ENCODE results near the gene STK11IP.

- TF ChIP-seq, protein P1, sequence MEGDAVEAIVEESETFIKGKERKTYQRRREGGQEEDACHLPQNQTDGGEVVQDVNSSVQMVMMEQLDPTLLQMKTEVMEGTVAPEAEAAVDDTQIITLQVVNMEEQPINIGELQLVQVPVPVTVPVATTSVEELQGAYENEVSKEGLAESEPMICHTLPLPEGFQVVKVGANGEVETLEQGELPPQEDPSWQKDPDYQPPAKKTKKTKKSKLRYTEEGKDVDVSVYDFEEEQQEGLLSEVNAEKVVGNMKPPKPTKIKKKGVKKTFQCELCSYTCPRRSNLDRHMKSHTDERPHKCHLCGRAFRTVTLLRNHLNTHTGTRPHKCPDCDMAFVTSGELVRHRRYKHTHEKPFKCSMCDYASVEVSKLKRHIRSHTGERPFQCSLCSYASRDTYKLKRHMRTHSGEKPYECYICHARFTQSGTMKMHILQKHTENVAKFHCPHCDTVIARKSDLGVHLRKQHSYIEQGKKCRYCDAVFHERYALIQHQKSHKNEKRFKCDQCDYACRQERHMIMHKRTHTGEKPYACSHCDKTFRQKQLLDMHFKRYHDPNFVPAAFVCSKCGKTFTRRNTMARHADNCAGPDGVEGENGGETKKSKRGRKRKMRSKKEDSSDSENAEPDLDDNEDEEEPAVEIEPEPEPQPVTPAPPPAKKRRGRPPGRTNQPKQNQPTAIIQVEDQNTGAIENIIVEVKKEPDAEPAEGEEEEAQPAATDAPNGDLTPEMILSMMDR (IDR thresholded peaks at IDR 0.05), result no peak
- no peak for TF ChIP-seq IRF1 (CRISPR knock-in tag; IDR thresholded peaks at IDR 0.05)
- TF ChIP-seq FOXP1 (CRISPR knock-in tag; IDR thresholded peaks at IDR 0.05; ENCODE audit: borderline replicate concordance), result no peak
- TF ChIP-seq, protein P2, sequence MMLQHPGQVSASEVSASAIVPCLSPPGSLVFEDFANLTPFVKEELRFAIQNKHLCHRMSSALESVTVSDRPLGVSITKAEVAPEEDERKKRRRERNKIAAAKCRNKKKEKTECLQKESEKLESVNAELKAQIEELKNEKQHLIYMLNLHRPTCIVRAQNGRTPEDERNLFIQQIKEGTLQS (CRISPR knock-in tag; conservative IDR thresholded peaks at IDR 0.05), result no peak
- no peak for TF ChIP-seq GTF2I (CRISPR knock-in tag; conservative IDR thresholded peaks at IDR 0.05)
- TF ChIP-seq STAT6 (CRISPR knock-in tag; conservative IDR thresholded peaks at IDR 0.05; ENCODE audit: low read depth), result no peak
- TF ChIP-seq CREB1 (CRISPR knock-in tag; IDR thresholded peaks at IDR 0.05), result no peak
- TF ChIP-seq OVOL2 (CRISPR knock-in tag; IDR thresholded peaks at IDR 0.05; ENCODE audit: borderline replicate concordance), result no peak
- TF ChIP-seq, protein P3, sequence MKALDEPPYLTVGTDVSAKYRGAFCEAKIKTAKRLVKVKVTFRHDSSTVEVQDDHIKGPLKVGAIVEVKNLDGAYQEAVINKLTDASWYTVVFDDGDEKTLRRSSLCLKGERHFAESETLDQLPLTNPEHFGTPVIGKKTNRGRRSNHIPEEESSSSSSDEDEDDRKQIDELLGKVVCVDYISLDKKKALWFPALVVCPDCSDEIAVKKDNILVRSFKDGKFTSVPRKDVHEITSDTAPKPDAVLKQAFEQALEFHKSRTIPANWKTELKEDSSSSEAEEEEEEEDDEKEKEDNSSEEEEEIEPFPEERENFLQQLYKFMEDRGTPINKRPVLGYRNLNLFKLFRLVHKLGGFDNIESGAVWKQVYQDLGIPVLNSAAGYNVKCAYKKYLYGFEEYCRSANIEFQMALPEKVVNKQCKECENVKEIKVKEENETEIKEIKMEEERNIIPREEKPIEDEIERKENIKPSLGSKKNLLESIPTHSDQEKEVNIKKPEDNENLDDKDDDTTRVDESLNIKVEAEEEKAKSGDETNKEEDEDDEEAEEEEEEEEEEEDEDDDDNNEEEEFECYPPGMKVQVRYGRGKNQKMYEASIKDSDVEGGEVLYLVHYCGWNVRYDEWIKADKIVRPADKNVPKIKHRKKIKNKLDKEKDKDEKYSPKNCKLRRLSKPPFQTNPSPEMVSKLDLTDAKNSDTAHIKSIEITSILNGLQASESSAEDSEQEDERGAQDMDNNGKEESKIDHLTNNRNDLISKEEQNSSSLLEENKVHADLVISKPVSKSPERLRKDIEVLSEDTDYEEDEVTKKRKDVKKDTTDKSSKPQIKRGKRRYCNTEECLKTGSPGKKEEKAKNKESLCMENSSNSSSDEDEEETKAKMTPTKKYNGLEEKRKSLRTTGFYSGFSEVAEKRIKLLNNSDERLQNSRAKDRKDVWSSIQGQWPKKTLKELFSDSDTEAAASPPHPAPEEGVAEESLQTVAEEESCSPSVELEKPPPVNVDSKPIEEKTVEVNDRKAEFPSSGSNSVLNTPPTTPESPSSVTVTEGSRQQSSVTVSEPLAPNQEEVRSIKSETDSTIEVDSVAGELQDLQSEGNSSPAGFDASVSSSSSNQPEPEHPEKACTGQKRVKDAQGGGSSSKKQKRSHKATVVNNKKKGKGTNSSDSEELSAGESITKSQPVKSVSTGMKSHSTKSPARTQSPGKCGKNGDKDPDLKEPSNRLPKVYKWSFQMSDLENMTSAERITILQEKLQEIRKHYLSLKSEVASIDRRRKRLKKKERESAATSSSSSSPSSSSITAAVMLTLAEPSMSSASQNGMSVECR (CRISPR knock-in tag; IDR thresholded peaks at IDR 0.05; ENCODE audit: borderline replicate concordance), result no peak
- TF ChIP-seq MAX (CRISPR knock-in tag; IDR thresholded peaks at IDR 0.05), result no peak
- TF ChIP-seq, protein P4, sequence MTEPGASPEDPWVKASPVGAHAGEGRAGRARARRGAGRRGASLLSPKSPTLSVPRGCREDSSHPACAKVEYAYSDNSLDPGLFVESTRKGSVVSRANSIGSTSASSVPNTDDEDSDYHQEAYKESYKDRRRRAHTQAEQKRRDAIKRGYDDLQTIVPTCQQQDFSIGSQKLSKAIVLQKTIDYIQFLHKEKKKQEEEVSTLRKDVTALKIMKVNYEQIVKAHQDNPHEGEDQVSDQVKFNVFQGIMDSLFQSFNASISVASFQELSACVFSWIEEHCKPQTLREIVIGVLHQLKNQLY (CRISPR knock-in tag; IDR thresholded peaks at IDR 0.05), result no peak
- TF ChIP-seq ESRRA (CRISPR knock-in tag; IDR thresholded peaks at IDR 0.05; ENCODE audit: borderline replicate concordance), result no peak
These were observed 4.5 kb upstream of the STK11IP start for GRCh38 chr2:219593154-219593553.
